Right lobe of liver (tissue), 4 donors: ENCODE results near the gene PLAGL2.

Experiments
- CTCF ChIP-seq, 4 donors: fragments of 200-600 bp in 3 of 4; fragments of 450-650 bp in 1 of 4; IDR thresholded peaks; one replicate each; pipeline versions ENCODE4 v1.5.1 to v1.8.0; 2016 to 2022; ENCODE audit warnings: antibody characterized with exemption in 4 of 4, mild to moderate bottlenecking in 2 of 4
- POLR2A ChIP-seq: fragments of 450-650 bp; IDR thresholded peaks from one replicate; pipeline ENCODE4 v1.6.1; 2017; ENCODE audit warnings: antibody characterized with exemption, mild to moderate bottlenecking
- donor health status: DM: no; HTN: no; CAD: no.
- donor health status: DM: no; HTN: no; CAD: no.
- donor health status: DM: no; HTN: yes; CAD: no.

GRCh38 chr20:32186506-32186905 lies 21.0 kb downstream of the PLAGL2 start:
- TF ChIP-seq CTCF (IDR thresholded peaks at IDR 0.05) = no peak
- TF ChIP-seq POLR2A = no peak
